Frontal cortex (tissue), 4 donors: Measurements from ENCODE around the gene DEFB131B. TPM values are rescaled to one million over a fixed set of nuclear protein-coding genes. Genes with fewer than 3 reads are reported as not detected.
"Not testable (repeated sequence)": the region's sequence is repeated elsewhere in the genome, so short reads cannot be mapped to it uniquely, and the experiment has no call there.

Experiments used
- DNase-seq, 2 donors: peaks; one replicate each; pipeline ENCODE4 v3.0.0; 2012; ENCODE audit warnings: low spot score in 2 of 2
- FAIRE-seq: peaks from 2 replicates; lab custom pipeline; 2012; peaks lifted over from hg19 to GRCh38; lab: Jason Lieb, UNC
- small RNA-seq: library from RNA; depleted of rRNA; stranded (forward); fragments of <200 nt; gene quantifications from one replicate; pipeline ENCODE3, GENCODE V24; 2014
- total RNA-seq: library from RNA; depleted of rRNA; stranded (reverse); fragments of >200 nt; gene quantifications from one replicate; pipeline ENCODE4 v1.2.3, GENCODE V29; 2014
- donor health status: control.
- donor health status: control.
- donor health status: control.

The DEFB131B gene
- total RNA-seq, 1 donor from 2014 or later, result not detected

DNA sequence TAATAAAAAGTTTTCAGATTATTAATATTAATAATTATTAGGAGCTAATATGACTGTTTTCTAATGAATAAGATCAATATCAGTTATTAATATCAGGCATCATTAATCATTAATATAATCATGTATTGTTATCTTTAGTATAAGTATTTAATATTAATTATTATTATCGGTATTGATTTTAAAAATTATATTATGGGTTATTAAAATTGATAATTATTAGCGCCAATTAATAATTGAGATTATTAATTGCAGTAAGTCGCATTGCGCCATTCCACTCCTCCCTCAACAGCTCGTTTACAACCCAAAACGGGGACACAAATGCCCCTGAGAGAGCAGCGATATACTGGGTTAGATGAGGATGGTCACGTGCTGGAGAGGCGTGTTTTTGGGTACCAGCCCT is 30.0 kb downstream of the DEFB131B start:
- FAIRE-seq, result peak; percentile 17

DNA sequence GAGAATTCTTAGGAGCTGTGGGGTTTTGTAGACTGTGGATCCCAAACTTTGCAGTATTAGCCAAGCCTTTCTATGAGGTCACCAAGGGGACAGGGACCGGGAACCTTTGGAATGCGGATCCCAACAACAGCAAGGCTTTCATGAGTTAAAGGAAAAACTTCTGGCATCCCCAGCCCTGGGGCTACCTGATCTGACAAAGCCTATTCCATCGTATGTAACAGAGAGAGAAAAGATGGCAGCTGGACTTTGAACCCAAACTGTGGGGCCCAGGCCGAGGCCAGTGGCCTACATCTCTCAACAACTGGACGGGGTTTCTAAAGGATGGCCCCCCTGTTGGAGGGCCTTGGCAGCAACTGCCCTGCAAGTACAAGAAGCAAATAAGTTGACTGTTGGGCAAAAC is 32.5 kb downstream of the DEFB131B start:
- FAIRE-seq, DNase-seq: not testable (repeated sequence)

More for the DNA sequence above, 30.0 kb downstream of the DEFB131B start:
- DNase-seq, result no peak

DNA sequence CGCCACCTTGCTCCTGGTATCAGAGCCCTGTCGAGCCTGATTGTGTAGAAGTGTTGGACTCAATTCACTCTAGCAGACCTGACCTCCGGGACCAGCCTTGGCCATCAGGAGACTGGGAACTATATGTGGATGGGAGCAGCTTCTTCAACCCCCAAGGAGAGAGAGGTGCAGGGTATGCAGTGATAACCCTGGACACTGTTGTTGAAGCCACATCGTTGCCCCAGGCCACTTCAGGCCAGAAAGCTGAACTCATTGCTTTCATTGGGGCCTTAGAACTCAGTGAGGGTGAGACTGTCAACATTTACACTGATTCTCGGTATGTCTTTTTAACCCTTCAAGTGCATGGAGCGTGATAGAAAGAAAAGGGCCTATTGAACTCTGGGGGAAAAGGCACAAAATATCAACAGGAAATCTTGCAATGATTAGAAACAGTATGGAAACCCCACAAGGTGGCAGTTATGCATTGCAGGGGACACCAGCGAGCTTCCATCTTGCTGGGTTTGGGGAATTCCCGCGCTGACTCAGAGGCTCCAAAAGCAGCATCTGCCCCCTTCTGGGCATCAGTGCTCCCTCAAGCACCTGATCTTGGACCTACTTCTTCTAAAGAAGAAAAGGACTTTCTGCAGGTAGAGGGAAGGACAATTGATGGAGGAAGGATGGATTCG is 33.2 kb downstream of the DEFB131B start:
- not testable (repeated sequence) for DNase-seq, FAIRE-seq

DNA sequence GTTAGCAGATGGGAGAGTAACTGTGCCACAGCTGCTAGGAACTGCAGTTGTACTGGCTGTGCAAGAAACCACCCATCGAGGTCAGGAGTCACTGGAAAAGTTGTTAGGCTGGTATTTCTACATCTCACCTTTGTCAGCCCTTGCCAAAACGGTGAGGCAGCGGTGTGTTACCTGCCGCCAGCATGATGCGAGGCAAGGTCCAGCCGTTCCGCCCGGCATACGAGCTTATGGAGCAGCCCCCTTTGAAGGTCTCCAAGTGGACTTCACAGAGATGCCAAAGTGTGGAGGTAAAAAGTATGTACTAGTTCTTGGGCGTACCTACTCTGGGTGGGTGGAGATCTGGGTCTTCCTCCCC is 33.7 kb downstream of the DEFB131B start:
- FAIRE-seq, result not testable (repeated sequence)

DNA sequence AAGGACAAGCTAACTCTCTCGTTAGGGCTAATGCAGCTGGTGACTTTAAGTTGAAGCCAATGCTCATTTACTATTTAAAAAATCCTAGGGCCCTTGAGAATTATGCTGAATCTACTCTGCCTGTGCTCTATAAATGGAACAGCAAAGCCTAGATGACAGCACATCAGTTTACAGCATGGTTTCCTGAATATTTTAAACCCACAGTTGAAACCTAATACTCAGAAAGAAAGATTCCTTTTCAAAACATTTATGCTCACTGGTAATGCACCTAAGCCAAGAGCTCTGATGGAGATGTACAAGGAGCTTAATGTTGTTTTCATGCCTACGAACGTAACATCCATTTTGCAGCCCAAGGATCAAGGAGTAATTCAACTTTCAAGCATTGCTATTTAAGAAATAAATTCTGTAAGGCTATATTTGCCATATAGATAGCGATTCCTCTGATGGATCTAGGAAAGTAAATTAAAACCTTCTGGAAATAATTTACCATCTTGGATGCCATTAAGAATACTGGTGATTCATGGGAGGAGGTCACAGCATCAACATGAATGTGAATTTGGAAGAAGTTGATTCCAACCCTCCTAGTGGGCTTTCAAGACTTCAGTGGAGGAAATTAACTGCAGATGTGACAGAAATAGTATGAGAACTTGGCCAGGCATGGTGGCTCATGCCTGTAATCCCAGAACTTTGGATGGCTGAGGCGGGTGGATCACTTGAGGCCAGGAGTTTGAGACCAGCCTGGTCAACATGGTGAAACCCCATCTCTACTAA is 35.7 kb downstream of the DEFB131B start:
- no peak for DNase-seq
- no peak for FAIRE-seq

More for the DNA sequence above, 33.7 kb downstream of the DEFB131B start:
- DNase-seq, result not testable (repeated sequence)

DNA sequence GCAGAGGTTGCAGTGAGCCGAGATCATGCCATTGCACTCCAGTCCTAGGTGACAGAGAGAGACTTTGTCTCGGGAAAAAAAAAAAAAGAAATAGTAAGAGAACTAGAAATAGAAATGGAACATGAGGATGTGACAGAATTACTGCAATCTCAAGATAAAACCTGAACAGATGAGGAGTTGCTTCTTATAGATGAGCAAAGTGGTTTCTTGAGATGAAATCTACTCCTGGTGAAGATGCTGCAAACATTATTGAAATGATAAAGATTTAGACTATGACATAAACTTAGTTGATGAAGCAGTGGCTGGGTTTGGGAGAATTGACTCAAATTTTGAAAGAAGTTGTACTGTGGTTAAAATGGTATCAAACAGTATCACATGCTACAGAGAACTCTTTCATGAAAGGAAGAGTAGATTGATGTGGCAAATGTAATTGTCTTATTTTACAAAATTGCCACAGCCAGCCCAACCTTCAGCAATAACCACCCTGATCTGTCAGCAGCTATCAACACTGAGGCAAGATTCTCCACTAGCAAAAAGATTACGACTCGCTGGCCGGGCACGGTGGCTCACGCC is 36.5 kb downstream of the DEFB131B start:
- DNase-seq, result no peak
- no peak for FAIRE-seq

DNA sequence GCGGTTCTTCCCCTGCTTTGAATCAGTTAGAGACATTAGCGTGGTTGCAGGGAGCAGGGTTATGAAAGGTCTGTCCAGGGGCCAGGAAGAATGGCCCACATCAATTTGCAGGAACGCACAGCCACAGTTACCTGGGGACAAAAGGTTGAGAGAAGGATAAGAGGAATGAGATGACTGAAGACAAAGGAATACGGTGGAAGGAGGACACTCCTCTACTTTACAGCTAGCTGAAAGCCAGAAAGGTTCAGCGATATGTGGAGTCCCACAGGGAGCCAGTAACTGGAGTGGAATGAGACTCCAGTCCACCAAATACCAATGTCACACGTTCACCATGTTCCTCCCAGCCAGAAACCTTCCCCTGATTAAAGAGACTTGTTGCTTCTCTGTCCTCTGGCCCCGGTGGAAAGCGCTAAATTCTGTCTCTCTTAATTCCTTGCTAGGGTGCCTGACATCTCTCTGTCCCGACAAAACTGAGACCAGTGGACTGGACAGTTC is 39.4 kb downstream of the DEFB131B start:
- DNase-seq (no peak), FAIRE-seq (no peak)

DNA sequence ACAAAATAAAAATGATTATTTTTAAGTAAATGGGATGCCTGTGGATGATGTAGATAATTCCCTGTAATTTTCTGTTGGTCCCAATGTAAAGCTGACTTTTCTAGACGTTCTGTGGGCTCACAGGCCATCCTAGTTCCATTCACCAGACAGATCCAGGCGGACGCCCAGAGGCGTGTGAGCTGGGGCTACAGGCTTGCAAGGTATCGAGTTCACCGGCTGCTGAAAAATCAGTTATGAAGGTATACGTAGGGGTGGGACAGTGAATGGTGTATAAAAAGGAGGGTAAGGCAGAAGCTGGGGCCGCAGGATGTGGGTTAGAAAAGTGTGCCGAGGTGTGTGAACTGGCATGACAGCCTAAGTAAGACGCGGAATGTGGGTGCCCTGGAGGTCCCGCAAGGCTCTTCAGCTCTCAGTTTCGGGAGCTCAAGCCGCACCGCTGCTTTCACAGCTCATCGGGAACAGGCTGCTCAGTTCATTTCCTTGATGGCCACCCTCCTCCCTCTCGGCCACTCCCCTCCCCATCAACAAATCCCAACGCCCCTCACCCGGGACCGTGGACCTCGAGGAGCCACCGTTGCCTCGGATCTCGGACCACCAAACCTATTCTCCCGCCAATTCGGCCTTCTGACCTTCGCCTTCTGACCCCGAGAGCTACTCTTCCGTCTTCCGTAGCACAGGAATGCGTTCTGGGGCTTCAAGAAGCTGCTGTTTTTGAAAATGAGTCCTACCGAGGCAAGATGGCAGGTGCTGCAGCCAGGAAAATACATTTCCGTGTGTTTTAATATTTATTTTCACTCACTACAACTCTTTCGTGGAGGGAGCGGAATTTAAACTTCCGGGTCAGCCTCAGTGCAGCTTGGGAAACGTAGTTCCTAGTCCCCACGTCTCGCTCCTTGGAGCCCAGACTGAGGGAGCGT is 49.8 kb downstream of the DEFB131B start, which contains the start of gene XNDC1N:
XNDC1N (minus strand) TSS at position 775 of the 917 bp plus-strand sequence. CDS start 5,241 bp downstream, outside the sequence.
- no peak for FAIRE-seq

DNA sequence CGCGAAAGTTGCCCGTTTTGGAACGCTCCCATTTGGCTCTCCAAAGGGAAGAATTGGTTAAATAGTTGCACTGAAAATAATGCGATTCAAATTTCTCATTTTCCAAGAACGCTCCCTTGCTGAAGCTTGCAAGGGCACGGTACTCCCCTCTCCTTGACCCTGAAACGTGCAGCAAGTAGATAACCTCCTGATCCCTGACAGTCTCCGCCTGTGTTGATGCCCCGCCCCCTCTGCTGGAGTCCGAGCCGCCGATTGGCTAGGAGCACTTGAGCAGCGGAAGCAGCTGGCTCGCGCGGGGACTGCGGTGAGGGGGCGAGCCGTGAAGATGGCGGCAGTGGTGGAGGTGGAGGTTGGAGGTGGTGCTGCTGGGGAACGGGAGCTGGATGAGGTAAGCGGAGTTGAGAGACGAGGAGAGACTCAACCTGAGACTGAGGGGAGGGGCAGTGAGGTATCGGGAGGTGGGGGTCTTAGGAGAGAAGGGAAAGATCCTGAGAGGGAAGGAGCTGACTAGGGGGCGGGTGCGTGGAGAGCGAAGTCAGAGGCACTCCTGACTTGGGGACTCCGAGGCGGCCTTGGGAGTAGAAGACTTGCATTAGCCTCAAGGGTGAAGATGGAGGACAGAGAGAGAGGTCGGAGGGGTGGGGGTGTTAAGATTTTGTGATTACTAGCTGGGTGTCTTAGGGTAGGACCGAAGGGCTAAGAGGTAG is 50.6 kb downstream of the DEFB131B start, which contains the start of gene RNF121:
RNF121 (plus strand) TSS at position 310 of the 707 bp plus-strand sequence; CDS start at position 326, 16 bp downstream.
- FAIRE-seq (no peak), DNase-seq (peak; percentile 77 to 88)

More for the DNA sequence above, 49.8 kb downstream of the DEFB131B start, which contains the start of gene XNDC1N:
- DNase-seq, result peak; percentile 69 to 76

DNA sequence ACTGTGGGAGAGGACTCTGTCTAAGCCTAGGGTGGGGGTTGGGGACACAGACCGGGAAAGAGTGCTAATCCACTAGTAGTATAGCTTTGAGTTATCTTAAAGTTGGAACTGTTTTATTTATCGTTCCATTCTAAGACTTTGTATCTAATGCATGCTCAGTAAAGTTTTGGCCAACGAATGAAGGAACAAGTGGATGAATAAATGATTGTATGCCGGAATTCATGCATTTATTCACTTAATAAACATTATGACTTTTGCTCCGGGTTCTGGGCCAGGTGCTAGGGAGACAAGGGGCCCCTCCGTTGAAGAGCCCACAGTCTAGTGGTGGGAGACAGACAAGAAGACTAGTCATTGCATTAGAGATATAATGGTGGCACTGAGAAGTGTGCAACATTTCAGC is 51.2 kb downstream of the DEFB131B start:
- no peak for FAIRE-seq
- no peak for DNase-seq

DNA sequence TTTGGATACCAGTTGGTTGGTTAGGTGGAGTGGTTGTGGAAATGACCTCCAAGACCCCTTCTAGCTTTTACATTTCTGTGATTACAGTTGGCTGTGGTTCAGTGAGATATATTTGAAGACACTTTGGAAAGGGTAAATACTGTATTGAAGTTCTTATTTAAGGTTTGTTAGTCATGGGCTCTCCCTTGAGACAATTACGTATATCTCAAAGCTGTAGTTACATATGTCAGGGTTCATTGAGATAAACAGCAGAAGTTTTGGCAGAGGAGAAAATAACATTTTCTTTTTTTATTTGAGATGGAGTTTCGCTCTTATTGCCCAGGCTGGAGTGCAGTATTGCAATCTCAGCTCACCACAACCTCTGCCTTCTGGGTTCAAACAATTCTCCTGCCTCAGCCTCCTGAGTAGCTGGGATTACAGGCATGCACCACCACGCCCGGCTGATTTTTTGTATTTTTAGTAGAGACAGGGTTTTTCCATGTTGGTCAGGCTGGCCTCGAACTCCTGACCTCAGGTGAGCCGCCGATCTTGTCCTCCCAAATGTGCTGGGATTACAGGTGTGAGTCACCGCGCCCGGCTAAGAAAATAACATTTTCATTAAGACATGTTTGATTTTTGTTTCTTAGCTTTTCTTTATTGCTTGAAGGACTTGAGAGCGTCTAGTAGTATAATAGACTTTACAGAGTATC is 52.4 kb downstream of the DEFB131B start:
- DNase-seq, result no peak
- no peak for FAIRE-seq

DNA sequence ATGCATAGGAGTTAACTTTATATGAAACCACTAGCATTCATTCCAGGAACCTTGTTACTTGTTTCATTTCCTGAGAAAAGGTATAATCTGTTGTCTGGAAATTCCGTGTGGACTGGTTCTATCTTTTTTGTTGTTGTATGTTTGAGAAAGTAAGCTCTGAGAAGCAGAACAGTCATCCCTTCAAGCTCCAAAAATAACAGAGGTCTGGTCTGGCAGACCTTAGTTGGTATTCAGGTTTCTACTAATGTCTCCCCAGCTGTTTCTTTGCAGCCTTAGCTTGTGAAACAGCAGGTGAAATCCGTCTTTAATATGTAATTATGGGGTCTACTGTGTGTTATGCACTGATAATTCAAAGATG is 53.0 kb downstream of the DEFB131B start:
- DNase-seq (no peak), FAIRE-seq (no peak)

DNA sequence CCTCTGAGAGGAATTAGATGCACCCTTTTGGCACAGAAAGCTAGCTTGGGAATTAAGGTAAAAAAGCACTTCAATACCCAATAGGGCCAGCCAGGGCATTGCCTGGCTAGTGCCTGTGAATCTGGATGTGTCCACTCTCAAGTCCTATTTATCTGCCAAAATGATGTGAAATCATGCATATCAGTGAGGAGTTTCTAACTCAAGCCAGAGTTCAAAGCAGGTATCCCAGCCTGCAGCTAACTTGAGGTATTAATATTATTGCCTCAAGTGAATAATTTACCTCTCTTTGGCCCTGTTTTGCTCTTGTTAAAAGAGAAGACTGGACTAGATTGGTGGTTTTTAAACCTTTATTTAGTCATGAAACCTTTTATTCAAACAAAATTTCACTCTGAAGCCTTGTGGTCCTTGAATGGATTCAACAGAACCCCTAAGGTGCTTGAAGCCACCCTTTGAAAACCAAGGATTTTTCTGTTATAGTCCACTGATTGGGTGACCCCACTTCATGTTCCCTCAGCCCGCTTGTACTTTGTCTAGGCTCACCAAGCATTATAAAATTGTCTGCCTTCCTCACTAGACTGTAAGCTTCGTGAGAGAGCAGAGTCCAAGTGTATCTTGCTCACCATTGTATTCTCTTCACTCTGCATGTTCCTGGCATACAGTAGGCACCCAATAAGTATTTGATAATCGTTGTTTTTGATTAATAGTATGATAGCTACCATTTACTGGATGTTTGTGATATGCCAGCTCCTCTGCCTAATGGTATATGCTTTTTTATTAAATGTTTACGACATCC is 55.1 kb downstream of the DEFB131B start:
- DNase-seq, result no peak
- FAIRE-seq, result no peak

Small RNA genes lying within 50 kb of the gene (small RNA-seq; reads per million reads assigned to genes)
- not detected for gene RNA5SP342

Other genes starting within 250 kb of the DEFB131B start
- gene DEFB108B, start 45.3 kb upstream of the DEFB131B start, total RNA-seq, result not detected
- gene XNDC1N, start 50.1 kb downstream of the DEFB131B start, total RNA-seq, result 4.9 TPM
- 17.9 TPM for gene RNF121, start 50.6 kb downstream of the DEFB131B start, total RNA-seq
- 1.6 TPM for gene IL18BP, start 120.5 kb downstream of the DEFB131B start, total RNA-seq
- gene NUMA1, start 202.1 kb downstream of the DEFB131B start, total RNA-seq, result 110 TPM
- gene LRRC51, start 202.4 kb downstream of the DEFB131B start, total RNA-seq, result 6.5 TPM
- gene LAMTOR1, start 224.8 kb downstream of the DEFB131B start, total RNA-seq, result 44.4 TPM
- not detected for gene TOMT, start 227.5 kb downstream of the DEFB131B start, total RNA-seq
- gene ANAPC15, start 234.2 kb downstream of the DEFB131B start, total RNA-seq, result 17.5 TPM